Keratinocyte (primary cell): Measurements from ENCODE around the gene ETAA1.

Experiments
- EZH2 ChIP-seq: IDR thresholded peaks from one replicate; pipeline ENCODE4 v1.6.1; 2012; ENCODE audit warnings: inconsistent platforms, mild to moderate bottlenecking, low read length, moderate library complexity
- TF ChIP-seq, protein P1 (sequence below), 3 experiments: IDR thresholded peaks in 1 of 3; conservative IDR thresholded peaks in 1 of 3; optimal IDR thresholded peaks in 1 of 3; 2 replicates in 2 of 3; 3 replicates in 1 of 3; pipeline versions ENCODE3 to v1.5.1; 2011; ENCODE audit warnings: low read length in 3 of 3, mild to moderate bottlenecking in 3 of 3, moderate library complexity in 2 of 3, control low read depth in 1 of 3, inconsistent platforms in 1 of 3; ENCODE audit not compliant: insufficient read depth in 2 of 3; ENCODE audit errors: extremely low read depth in 1 of 3

GRCh38 chr2:67379048-67379447 lies 18.1 kb upstream of the ETAA1 start:
- no peak for TF ChIP-seq EZH2
- TF ChIP-seq, protein P1, sequence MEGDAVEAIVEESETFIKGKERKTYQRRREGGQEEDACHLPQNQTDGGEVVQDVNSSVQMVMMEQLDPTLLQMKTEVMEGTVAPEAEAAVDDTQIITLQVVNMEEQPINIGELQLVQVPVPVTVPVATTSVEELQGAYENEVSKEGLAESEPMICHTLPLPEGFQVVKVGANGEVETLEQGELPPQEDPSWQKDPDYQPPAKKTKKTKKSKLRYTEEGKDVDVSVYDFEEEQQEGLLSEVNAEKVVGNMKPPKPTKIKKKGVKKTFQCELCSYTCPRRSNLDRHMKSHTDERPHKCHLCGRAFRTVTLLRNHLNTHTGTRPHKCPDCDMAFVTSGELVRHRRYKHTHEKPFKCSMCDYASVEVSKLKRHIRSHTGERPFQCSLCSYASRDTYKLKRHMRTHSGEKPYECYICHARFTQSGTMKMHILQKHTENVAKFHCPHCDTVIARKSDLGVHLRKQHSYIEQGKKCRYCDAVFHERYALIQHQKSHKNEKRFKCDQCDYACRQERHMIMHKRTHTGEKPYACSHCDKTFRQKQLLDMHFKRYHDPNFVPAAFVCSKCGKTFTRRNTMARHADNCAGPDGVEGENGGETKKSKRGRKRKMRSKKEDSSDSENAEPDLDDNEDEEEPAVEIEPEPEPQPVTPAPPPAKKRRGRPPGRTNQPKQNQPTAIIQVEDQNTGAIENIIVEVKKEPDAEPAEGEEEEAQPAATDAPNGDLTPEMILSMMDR (optimal IDR thresholded peaks at IDR 0.05 in 1 of 3, IDR thresholded peaks at IDR 0.05 in 1 of 3, conservative IDR thresholded peaks at IDR 0.05 in 1 of 3; ENCODE audit: extremely low read depth in 1 of 3, insufficient read depth in 2 of 3, low read length in 3 of 3): no peak
